Skin of body (tissue), 2 donors: ENCODE measurements around the gene GFOD2. TPM values are rescaled to one million over a fixed set of nuclear protein-coding genes. Genes with fewer than 3 reads are reported as not detected.

Source experiments
- DNase-seq: peaks from one replicate; lab custom pipeline; 2025; lab: John Stamatoyannopoulos, UW
- total RNA-seq: library from RNA; depleted of rRNA; stranded (reverse); fragments of >200 nt; gene quantifications from one replicate; pipeline ENCODE4 v1.2.3, GENCODE V29; 2014

The GFOD2 gene
- total RNA-seq, 1 donor from 2014 or later = 14.1 TPM

DNA sequence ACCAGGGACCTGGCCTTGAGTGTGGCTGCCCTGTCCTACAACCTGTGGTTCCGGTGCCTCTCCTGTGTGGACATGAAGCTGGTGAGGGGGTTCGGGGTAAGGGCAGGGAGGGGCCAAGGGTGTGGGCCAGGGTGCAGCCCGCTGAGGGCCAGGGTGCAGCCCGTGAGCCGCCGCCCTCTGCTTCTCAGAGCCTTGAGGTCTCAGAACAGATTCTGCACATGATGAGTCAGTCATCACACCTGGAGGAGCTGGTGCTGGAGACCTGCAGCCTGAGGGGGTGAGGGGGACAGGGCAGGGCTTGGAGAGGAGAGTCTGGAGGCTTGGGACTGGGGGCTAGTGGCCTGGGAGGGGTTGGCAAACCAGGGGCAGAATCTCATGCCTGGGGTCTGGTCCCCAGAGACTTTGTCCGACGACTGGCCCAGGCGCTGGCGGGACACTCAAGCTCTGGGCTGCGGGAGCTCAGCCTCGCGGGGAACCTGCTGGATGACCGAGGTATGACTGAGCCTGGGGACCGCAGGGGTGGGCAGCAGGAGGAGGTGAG is 71.9 kb downstream of the GFOD2 start:
- DNase-seq = no peak

DNA sequence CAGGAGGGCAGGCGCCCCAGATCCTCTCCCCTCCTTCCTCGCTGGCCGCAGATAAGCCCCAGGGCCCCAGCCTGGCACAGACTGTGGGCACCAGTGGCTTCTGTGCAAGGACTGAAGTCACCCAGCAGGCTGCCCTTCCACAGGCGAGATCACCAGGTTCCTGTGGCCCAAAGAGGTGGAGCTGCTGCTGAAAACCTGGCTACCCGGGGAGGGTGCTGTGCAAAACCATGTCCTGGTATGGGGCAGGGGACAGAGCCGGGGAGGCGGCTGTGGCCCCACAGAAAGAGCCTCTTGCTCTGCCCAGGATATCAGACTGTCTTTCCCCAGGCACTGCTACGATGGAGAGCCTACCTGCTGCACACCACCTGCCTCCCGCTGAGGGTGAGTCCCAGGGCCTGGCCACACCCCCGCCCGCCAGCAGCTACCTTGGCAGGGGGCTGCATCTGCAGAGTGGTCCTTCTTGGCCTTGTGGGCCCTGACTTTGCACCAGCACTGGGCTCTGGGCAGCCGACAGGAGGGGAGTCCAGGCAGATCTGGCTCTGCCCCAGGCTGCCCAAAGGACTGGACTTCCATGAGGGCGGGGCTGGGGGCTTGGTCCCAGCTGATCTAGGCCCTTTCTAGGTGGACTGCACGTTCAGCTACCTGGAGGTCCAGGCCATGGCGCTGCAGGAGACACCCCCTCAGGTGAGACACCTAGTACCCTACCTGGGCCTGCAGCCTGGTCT is 73.6 kb downstream of the GFOD2 start:
- no peak for DNase-seq

DNA sequence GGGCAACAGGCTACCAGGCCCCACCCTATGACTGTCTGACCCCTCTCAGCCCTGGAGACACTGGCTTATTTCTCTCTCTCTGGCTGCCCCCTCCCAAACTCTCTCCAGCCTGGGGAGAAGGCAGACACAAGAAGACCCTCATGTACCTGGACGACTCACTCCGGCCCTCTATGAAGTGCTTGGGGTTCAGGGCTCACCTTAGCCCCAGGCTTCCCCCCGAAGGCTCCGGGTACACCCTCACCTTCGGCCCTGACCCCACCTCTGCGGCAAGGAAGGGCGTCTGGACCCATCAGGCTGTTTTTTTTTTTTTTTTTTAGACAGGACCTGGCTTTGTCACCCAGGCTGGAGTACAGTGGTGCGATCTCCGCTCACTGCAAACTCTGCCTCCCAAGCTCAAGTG is 75.1 kb downstream of the GFOD2 start:
- DNase-seq = no peak

DNA sequence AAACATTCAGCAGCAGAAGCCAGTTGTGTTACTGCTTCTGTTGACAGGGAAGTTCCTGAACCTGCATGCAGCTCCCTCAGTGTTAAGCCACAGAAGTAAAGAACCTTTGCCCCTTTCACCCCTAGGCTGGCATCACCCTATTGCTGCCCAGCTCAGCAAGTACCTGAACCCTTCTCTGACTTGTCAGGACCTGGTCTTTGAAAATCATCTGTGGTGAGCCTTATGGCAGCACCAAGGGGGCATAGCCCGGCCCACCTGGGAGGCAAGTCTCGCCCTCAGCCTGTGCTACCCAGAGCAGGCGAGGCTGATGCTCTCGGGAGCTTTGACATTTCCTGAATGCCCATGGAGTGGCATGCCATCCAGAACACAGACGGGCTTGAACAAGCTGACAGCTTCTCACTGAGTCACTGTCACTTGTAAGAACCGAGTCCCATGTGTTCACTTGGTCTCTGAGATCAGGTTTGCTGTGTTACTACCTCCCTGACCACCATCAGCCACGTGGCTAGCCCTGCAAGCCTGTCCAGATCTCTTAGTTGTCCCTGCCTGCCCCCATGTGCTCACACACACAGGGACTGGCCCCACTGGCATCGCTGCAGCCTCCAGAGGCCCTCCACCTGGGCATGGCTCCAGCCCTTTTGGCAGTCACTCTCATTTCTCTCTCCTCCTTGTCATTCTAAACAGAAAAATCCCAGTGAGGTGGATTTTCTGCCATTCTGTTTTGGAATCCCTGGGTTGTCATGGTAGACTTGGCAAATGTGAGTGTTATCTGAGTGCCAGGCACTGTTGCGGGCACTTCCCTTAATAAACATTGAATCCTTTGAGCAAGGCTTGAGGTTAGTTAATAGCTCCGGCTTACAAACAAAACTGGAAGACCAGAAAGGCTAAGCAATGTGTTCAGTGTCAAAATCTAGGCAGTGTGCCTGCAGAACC is 77.1 kb downstream of the GFOD2 start:
- DNase-seq = no peak

GRCh38 chr16:67637625-67638024 is 81.5 kb downstream of the GFOD2 start:
- DNase-seq = no peak

- DNase-seq = no peak
These were observed 82.4 kb downstream of the GFOD2 start for GRCh38 chr16:67636713-67637112.

DNA sequence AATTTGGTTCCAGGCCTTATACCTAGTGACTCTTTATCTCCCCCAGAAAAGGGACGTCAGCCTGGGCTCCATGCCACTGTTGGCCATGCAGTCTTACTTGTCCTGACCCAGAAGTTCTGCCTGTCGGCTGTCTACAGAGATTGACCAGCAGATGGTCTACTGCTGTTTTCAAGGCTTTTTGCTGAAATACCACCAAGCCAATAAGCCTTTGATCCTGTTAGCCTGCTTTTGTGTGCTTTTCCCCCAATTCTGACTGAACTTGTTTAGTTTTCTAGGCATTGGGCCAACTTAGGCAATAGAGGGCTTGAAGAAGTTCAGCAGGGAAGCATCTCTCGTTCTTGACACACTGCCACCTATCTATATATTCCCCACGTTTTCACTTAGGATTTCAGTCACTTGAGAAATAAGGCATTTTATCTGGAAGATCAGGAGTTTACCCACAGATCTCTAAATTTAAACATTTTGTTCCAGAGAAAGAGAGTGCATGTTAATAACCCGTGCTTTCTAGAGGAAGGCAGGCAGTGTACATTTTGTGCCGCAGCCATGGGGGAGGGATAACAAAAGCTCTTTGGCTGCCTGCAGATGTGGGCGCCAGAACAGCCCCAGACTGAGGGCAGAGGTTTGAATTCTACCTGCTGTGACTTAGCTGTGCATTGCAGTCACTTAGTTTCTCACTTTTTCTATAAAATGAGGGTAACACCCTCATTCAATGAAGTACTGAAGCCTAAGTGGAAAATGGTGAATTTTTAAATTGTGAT is 86.5 kb downstream of the GFOD2 start:
- DNase-seq = no peak

- DNase-seq = no peak
These were observed 90.9 kb downstream of the GFOD2 start for GRCh38 chr16:67628216-67628615.

Other genes with a start within 250 kb of the GFOD2 start
- 49.6 TPM for gene ATP6V0D1, start 238.2 kb downstream of the GFOD2 start, total RNA-seq
- gene AGRP, start 235.8 kb downstream of the GFOD2 start, total RNA-seq = not detected
- 19.1 TPM for gene RIPOR1, start 190.5 kb downstream of the GFOD2 start, total RNA-seq
- 36.4 TPM for gene CTCF, start 156.8 kb downstream of the GFOD2 start, total RNA-seq
- gene CARMIL2, start 74.2 kb downstream of the GFOD2 start, total RNA-seq = 0.39 TPM
- gene ACD, start 59.1 kb downstream of the GFOD2 start, total RNA-seq = 6.6 TPM
- gene PARD6A, start 58.4 kb downstream of the GFOD2 start, total RNA-seq = 0.69 TPM
- gene ENKD1, start 52.6 kb downstream of the GFOD2 start, total RNA-seq = 9.1 TPM
- 1.8 TPM for gene C16orf86, start 52.5 kb downstream of the GFOD2 start, total RNA-seq
- gene RANBP10, start 87.2 kb upstream of the GFOD2 start, total RNA-seq = 8.7 TPM
- 0.59 TPM for gene TSNAXIP1, start 87.6 kb upstream of the GFOD2 start, total RNA-seq
- 21.7 TPM for gene THAP11, start 123.0 kb upstream of the GFOD2 start, total RNA-seq
- gene NUTF2, start 127.6 kb upstream of the GFOD2 start, total RNA-seq = 56.5 TPM
- 49.6 TPM for gene CENPT, start 128.4 kb upstream of the GFOD2 start, total RNA-seq
- 36.7 TPM for gene EDC4, start 153.7 kb upstream of the GFOD2 start, total RNA-seq
- gene NRN1L, start 165.6 kb upstream of the GFOD2 start, total RNA-seq = not detected
- gene PSKH1, start 173.9 kb upstream of the GFOD2 start, total RNA-seq = 8.3 TPM
- 0.49 TPM for gene CTRL, start 212.5 kb upstream of the GFOD2 start, total RNA-seq
- 16.4 TPM for gene PSMB10, start 217.5 kb upstream of the GFOD2 start, total RNA-seq
- 7.6 TPM for gene LCAT, start 224.8 kb upstream of the GFOD2 start, total RNA-seq
- 38.1 TPM for gene SLC12A4, start 249.3 kb upstream of the GFOD2 start, total RNA-seq